GM12875 (cell line): ENCODE results near the gene S100A13.

Source experiments
- H3K4me3 ChIP-seq: one replicate; pipeline ENCODE4 v1.5.1; 2011; ENCODE audit warnings: low read depth, low read length, control low read depth
- CTCF ChIP-seq: IDR thresholded peaks from 2 replicates; pipeline ENCODE4 v1.5.1; 2011; ENCODE audit warnings: low read depth, mild to moderate bottlenecking, control low read depth, inconsistent platforms, low read length, moderate library complexity, borderline replicate concordance; ENCODE audit not compliant: insufficient read depth

S100A13 gene

GRCh38 chr1:153610811-153611301 lies 16.4 kb downstream of the S100A13 start:
- no peak for TF ChIP-seq CTCF
- no peak overlapping the region for H3K4me3 ChIP-seq

GRCh38 chr1:153610334-153610733 lies 17.0 kb downstream of the S100A13 start:
- no peak for TF ChIP-seq CTCF
- H3K4me3 ChIP-seq: no peak overlapping the region

GRCh38 chr1:153609585-153609907 lies 17.8 kb downstream of the S100A13 start:
- no peak for TF ChIP-seq CTCF

GRCh38 chr1:153608742-153609584 lies 18.3 kb downstream of the S100A13 start:
- no peak overlapping the region for H3K4me3 ChIP-seq
- no peak for TF ChIP-seq CTCF

More at GRCh38 chr1:153609585-153609907, 17.8 kb downstream of the S100A13 start:
- H3K4me3 ChIP-seq: no peak overlapping the region

DNA sequence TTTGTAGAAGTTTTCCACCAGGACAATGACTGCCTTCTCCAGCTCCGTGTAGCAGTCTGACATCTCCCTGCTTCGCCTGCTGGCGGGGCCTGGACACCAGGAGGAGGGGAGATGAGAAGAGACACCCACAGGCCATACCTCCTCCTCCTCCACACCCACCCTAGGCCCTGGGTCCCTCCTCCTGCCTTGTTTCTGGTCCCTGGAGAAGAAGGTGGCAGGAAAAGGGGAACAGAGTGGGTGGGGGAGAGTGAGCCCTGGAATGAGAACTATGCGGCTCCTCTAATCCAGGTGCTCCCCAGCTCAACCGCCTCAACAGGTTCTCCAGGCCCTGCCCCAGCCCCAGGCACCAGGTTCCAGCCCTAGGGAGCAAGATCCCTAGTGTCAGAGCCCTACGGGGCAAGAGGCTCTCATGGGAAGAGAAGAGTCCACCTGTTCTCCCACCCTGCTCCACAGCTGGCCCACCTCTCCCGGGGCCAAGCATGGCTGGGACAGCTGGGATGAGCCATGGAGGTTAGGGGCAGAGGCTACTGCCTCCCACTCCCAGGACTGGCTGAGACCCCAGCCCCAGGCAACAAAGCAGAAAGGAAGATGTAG lies 19.1 kb downstream of the S100A13 start:
- no peak for TF ChIP-seq CTCF
- no peak overlapping the region for H3K4me3 ChIP-seq

GRCh38 chr1:153607381-153607780 lies 19.9 kb downstream of the S100A13 start:
- H3K4me3 ChIP-seq: no peak overlapping the region
- no peak for TF ChIP-seq CTCF

DNA sequence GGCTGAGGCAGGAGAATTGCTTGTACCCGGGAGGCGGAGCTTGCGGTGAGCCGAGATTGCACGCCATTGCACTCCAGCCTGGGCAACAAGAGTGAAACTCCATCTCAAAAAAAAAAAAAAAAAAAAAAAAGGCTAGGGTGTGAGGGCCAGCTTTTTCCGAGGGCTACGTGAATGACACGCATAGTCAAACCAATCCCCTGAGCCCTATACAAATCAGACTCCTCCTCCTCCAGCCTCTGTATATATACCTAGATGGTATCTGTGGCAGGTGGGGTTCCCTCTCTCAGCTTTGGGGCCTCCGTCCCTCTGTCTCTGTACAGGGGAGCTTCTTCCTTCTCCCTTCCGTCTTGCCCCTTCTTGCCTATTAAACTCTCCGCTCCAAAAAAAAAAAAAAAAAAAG lies 21.1 kb downstream of the S100A13 start:
- TF ChIP-seq CTCF: no peak
- no peak overlapping the region for H3K4me3 ChIP-seq
